ENCODE measurements around the gene C6orf58.

Gene C6orf58

DNA sequence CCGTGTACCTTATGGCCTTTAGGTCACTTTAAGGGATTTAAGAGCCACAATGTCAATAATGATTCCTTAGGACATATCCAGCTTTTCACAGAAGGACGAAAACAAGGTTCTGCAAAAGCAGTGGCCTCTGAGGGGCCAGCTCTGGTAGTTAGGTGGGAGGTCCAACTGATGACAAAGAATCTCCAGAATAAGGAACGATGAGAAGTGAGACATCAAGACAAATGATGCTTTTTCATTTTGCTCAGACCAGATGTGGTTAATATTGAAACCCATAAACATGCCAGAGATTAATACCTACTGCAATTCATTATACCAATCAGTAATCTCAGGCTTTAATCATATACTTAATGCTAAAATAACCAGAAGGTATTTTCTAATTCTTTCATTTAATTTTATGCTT lies 1.9 kb downstream of the C6orf58 start:
- no peaks in the 10 kb centered on the region for H3K4me1 ChIP-seq (ENCODE audit: insufficient read depth, low read length, poor library complexity, severe bottlenecking)
- no peak overlapping the region for H2AFZ ChIP-seq (ENCODE audit: low read length)
- TF ChIP-seq, protein P1, sequence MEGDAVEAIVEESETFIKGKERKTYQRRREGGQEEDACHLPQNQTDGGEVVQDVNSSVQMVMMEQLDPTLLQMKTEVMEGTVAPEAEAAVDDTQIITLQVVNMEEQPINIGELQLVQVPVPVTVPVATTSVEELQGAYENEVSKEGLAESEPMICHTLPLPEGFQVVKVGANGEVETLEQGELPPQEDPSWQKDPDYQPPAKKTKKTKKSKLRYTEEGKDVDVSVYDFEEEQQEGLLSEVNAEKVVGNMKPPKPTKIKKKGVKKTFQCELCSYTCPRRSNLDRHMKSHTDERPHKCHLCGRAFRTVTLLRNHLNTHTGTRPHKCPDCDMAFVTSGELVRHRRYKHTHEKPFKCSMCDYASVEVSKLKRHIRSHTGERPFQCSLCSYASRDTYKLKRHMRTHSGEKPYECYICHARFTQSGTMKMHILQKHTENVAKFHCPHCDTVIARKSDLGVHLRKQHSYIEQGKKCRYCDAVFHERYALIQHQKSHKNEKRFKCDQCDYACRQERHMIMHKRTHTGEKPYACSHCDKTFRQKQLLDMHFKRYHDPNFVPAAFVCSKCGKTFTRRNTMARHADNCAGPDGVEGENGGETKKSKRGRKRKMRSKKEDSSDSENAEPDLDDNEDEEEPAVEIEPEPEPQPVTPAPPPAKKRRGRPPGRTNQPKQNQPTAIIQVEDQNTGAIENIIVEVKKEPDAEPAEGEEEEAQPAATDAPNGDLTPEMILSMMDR (conservative IDR thresholded peaks at IDR 0.05; ENCODE audit: low read length), result no peak
- TF ChIP-seq EZH2phosphoT487 (IDR thresholded peaks at IDR 0.05; ENCODE audit: borderline replicate concordance), result no peak
- no peaks in the 10 kb centered on the region for H3K9me2 ChIP-seq (replicated peaks; ENCODE audit: low read depth, low read length)
- H3K27me3 ChIP-seq (ENCODE audit: insufficient read depth, low read length, poor library complexity, severe bottlenecking), result no peaks in the 10 kb centered on the region
- H3K4me2 ChIP-seq (ENCODE audit: low read depth, low read length, poor library complexity, severe bottlenecking), result no peak overlapping the region
- H3F3A ChIP-seq (ENCODE audit: low read depth), result no peaks in the 10 kb centered on the region
- H3K79me2 ChIP-seq (ENCODE audit: insufficient read depth, low read length), result no peaks in the 10 kb centered on the region
- no peak overlapping the region for H3K9ac ChIP-seq (ENCODE audit: low read depth, low read length, poor library complexity, severe bottlenecking)
- no peaks in the 10 kb centered on the region for H3K36me3 ChIP-seq (ENCODE audit: insufficient read depth, low read length)
- no peaks in the 10 kb centered on the region for H3K9me3 ChIP-seq (ENCODE audit: insufficient read depth, low read depth, low read length)
- no peak overlapping the region for H3K4me3 ChIP-seq (ENCODE audit: low read length, poor library complexity, severe bottlenecking)
- H4K20me1 ChIP-seq (ENCODE audit: insufficient read depth, low read length, poor library complexity, severe bottlenecking), result no peaks in the 10 kb centered on the region

DNA sequence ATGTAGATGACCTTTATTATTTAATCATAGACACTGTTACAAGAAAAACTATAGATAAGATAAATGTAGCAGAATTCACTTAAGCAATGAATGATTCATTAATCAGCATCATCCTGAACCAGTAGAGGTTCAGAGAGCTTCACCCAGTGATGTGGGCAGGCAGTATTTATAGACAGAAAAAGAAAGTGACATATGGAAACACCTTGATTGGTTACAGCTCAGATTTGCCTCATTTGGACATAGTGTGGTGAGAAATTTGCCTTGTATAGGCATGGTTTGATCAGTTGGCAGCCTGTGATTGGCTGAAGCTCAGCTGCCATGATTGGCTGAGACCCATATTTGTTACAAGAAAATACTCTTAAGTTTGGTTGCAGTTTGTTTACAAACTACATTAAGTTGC lies 4.6 kb downstream of the C6orf58 start:
- no peaks in the 10 kb centered on the region for H3K9me2 ChIP-seq (replicated peaks; ENCODE audit: low read depth, low read length)
- no peaks in the 10 kb centered on the region for H3K9me3 ChIP-seq (ENCODE audit: insufficient read depth, low read depth, low read length)
- H3K4me3 ChIP-seq (ENCODE audit: low read length, poor library complexity, severe bottlenecking), result no peak overlapping the region
- H4K20me1 ChIP-seq (ENCODE audit: insufficient read depth, low read length, poor library complexity, severe bottlenecking), result no peaks in the 10 kb centered on the region
- no peaks in the 10 kb centered on the region for H3F3A ChIP-seq (ENCODE audit: low read depth)
- TF ChIP-seq EZH2phosphoT487 (IDR thresholded peaks at IDR 0.05; ENCODE audit: borderline replicate concordance), result no peak
- TF ChIP-seq, protein P1 (conservative IDR thresholded peaks at IDR 0.05; ENCODE audit: low read length), result no peak
- H3K27me3 ChIP-seq (ENCODE audit: insufficient read depth, low read length, poor library complexity, severe bottlenecking), result no peaks in the 10 kb centered on the region
- H3K4me1 ChIP-seq (ENCODE audit: insufficient read depth, low read length, poor library complexity, severe bottlenecking), result no peaks in the 10 kb centered on the region
- H3K4me2 ChIP-seq (ENCODE audit: low read depth, low read length, poor library complexity, severe bottlenecking), result no peak overlapping the region
- H2AFZ ChIP-seq (ENCODE audit: low read length), result no peak overlapping the region
- no peak overlapping the region for H3K9ac ChIP-seq (ENCODE audit: low read depth, low read length, poor library complexity, severe bottlenecking)
- no peaks in the 10 kb centered on the region for H3K79me2 ChIP-seq (ENCODE audit: insufficient read depth, low read length)
- H3K36me3 ChIP-seq (ENCODE audit: insufficient read depth, low read length), result no peaks in the 10 kb centered on the region

DNA sequence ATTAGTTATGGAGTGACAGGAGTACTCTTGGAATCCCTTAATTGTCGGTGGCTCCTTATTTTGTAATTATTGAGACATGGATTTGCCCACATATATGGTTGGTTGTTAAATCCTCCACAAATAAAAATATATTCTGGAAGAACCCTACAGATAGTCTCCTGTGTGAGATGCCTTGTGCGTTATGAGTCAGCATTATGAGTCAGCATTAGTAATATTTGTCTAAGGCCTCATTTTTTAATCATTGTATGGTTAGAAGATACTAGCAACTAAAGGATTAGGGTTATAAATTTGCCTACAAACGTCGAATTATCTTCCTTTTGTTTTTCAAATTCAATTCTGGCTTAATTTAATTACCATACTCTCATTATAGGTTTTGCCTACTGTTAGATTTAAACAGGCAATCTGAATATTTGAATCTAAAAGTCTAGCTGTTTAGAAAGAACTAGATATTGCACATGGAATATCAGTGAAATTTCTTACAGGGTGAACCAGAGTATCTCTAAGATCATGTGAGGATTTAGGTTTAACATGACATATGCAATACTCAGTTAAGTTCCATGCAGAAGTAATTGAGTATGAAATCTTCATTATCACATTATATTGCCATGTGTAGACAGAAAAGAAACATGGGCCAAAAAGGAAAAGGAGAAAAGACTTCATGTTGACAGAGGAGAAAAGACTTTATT lies 5.9 kb downstream of the C6orf58 start:
- Histone ChIP-seq H3F3A (ENCODE audit: low read depth) (no peaks in the 10 kb centered on the region), H3K9ac (ENCODE audit: low read depth, low read length, poor library complexity, severe bottlenecking) (no peak overlapping the region), H3K79me2 (ENCODE audit: insufficient read depth, low read length) (no peaks in the 10 kb centered on the region), H3K4me1 (ENCODE audit: insufficient read depth, low read length, poor library complexity, severe bottlenecking) (no peaks in the 10 kb centered on the region), H3K9me3 (ENCODE audit: insufficient read depth, low read depth, low read length) (no peaks in the 10 kb centered on the region), H3K36me3 (ENCODE audit: insufficient read depth, low read length) (no peaks in the 10 kb centered on the region), H3K4me2 (ENCODE audit: low read depth, low read length, poor library complexity, severe bottlenecking) (no peak overlapping the region), H2AFZ (ENCODE audit: low read length) (no peak overlapping the region), H3K27me3 (ENCODE audit: insufficient read depth, low read length, poor library complexity, severe bottlenecking) (no peaks in the 10 kb centered on the region), H3K4me3 (ENCODE audit: low read length, poor library complexity, severe bottlenecking) (no peak overlapping the region), H3K9me2 (replicated peaks; ENCODE audit: low read depth, low read length) (no peaks in the 10 kb centered on the region), H4K20me1 (ENCODE audit: insufficient read depth, low read length, poor library complexity, severe bottlenecking) (no peaks in the 10 kb centered on the region)
- TF ChIP-seq, protein P1 (conservative IDR thresholded peaks at IDR 0.05; ENCODE audit: low read length), result no peak
- TF ChIP-seq EZH2phosphoT487 (IDR thresholded peaks at IDR 0.05; ENCODE audit: borderline replicate concordance), result no peak

Measured in Loucy (cell line).